GM12874 (cell line): ENCODE measurements around the gene PPP1R2.

Experiments
- TF ChIP-seq, protein P1 (sequence below): IDR thresholded peaks from 2 replicates; pipeline ENCODE4 v1.5.1; 2011; ENCODE audit warnings: low read depth, mild to moderate bottlenecking, control low read depth, low read length, moderate library complexity; ENCODE audit not compliant: insufficient read depth

PPP1R2 gene

DNA sequence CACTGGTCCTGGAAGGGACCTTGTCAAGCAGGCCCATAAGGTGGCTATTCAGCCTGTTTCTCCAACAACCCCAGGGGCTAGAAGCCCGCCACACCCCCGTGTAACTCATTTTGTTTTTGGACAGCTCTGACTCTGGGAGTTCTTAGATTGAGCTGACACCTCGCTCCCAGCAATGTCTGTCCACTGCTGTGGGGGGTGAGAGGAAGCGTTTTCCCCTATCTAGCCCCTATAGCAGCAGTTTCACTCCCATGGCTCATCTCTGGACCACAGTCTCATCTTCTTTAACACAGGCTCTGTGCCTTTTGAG, 1.1 kb upstream of the PPP1R2 start:
- TF ChIP-seq, protein P1, sequence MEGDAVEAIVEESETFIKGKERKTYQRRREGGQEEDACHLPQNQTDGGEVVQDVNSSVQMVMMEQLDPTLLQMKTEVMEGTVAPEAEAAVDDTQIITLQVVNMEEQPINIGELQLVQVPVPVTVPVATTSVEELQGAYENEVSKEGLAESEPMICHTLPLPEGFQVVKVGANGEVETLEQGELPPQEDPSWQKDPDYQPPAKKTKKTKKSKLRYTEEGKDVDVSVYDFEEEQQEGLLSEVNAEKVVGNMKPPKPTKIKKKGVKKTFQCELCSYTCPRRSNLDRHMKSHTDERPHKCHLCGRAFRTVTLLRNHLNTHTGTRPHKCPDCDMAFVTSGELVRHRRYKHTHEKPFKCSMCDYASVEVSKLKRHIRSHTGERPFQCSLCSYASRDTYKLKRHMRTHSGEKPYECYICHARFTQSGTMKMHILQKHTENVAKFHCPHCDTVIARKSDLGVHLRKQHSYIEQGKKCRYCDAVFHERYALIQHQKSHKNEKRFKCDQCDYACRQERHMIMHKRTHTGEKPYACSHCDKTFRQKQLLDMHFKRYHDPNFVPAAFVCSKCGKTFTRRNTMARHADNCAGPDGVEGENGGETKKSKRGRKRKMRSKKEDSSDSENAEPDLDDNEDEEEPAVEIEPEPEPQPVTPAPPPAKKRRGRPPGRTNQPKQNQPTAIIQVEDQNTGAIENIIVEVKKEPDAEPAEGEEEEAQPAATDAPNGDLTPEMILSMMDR: no peak

DNA sequence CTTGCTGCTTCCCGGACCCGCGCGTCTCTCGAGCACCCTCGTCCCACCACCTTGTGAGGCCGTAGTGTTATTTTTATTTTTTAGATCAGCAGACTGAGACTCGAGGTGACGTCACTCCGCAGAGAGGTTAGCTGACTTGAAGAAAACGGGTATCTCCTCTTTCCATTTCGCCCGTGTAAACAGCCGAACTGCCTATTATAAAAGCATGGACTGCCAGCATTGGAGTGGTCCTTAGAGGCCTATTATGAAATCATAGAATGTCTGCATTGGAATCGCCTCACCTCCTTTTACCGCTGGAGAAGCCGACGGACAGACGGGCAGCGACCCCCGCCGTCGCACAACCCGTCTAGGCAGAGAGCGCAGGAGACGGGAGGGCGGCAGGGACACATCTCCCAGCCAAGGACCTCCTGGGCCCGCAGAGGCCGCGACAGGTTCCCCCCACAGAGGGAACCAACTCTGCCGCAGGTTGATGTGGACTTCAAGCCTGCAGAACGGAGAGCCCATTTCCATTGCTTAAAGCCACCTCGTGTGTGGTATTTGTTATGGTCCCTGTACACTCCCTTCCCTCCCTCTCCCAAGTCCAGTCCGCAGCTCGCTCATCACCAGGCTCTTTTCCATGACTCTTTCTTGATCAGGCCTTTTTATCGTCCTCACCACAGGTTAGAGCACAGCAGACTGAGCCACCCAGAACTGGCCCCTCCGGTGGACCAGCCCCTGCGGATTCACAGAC, 540 bp upstream of the PPP1R2 start:
- TF ChIP-seq, protein P1: no peak

DNA sequence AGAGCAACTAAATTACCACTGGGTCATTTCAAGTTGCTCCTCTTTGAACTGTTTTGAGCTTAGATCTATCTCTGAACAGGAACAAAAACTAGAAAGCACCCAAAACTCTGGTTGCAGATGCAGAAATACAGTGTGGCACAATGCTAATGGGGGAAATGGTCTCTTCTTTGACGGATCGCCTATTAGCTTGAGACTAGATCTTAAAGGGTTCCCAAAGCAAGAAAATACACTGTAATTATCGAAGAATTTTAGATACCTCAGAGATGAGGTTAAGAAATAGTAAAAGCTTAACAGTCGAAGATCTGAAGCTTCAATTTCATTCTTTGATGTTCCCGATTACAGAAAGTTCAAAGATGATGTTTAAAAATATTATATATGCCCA, 818 bp downstream of the PPP1R2 start:
- TF ChIP-seq, protein P1: no peak

DNA sequence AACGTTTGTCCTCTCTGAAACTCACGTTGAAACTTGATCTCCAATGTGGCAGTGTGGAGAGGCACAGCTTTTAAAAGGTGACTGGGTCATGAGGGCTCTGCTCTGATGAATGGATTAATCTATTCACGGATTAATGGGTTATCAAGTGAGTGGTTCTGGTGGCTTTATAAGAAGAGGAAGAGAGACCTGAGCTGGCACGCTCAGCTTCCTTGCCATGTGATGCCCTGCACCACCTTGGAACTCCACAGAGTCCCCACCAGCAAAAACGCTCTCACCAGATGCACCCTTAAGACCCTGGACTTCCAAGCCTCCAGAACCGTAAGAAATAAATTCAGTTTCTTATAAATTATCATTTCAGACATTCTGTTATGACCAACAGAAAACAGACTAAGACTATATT, 2.6 kb downstream of the PPP1R2 start:
- TF ChIP-seq, protein P1: no peak

DNA sequence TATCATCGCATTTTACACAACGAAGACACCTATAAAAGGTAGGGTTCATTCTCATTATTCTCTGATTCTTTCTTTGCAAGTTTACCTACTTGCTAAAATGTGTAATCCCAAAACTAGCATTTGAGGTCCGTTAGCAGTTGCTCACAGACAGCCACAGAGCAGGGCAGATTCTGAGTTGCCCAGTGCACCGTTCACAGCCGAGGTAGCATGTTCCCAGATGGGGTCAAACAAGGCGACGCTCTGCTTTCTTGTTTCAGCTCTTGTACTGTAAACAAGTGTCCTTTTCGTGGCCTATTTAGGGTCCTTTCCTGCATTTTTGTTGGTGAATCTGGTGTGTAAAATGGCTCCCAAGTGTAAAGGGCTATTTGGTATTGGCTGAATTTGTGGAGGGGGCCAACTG, 3.1 kb downstream of the PPP1R2 start:
- TF ChIP-seq, protein P1: no peak

DNA sequence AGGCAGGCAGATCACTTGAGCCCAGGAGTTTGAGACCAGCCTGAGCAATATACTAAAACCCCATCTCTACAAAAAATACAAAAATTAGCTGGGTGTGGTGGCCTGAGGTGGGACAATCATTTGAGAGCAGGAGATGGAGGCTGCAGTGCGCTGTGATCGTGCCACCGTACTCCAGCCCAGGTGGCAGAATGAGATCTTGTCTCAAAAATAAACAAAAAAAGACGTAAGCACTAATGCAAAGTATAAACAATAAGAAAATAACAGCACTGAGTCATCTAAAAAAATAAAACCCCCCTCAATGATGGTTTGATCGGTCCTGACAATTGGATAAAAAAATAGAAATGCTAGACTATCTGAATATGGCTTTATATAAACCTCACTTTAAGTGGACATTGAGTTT, 3.6 kb downstream of the PPP1R2 start:
- TF ChIP-seq, protein P1: no peak

DNA sequence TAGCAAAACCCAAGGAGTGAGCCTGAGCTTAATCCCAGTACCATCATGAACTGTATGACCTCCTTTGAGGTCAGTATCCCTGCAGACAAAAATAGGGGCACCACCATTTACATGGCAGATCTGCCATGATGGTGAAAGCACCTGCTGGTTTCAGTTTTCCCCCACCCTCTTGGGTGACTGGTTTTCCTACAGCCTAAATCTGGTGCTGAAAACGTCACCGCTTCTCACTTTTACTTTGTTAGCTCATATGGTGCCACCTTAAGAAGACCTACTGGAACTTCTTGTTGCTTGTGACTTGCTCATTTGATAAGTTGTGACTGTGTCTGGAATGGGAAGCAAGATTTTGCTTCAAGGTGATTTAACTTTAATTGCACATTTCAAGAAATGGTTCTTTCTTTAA, 5.1 kb downstream of the PPP1R2 start:
- TF ChIP-seq, protein P1: no peak
